BE2C (cell line): ENCODE measurements around the gene THSD8.
A peak's percentile ranks its signal among the peaks of the same experiment; 100 is the strongest.

Source experiments
- DNase-seq: peaks from one replicate; pipeline ENCODE4 v3.0.0-alpha.2; 2020
- H3K27me3 ChIP-seq: fragments of 250-450 bp; sonication (Bioruptor Pico); 2 replicates; pipeline ENCODE4 v1.5.1; 2020; ENCODE audit warnings: mild to moderate bottlenecking
- H3K36me3 ChIP-seq: fragments of 250-450 bp; sonication (Bioruptor Pico); 2 replicates; pipeline ENCODE4 v1.5.1; 2020; ENCODE audit warnings: mild to moderate bottlenecking
- H3K4me1 ChIP-seq: fragments of 250-450 bp; sonication (Bioruptor Pico); 2 replicates; pipeline ENCODE4 v1.5.1; 2020
- H3K4me3 ChIP-seq: 2 replicates; pipeline ENCODE4 v1.5.1; 2011; ENCODE audit warnings: low read depth, low read length
- H3K9me3 ChIP-seq: fragments of 250-450 bp; sonication (Bioruptor Pico); 2 replicates; pipeline ENCODE4 v1.5.1; 2020
- TF ChIP-seq, protein P1 (sequence below): IDR thresholded peaks from 2 replicates; pipeline ENCODE4 v1.5.1; 2012; ENCODE audit warnings: mild to moderate bottlenecking, low read depth, low read length

The THSD8 gene

DNA sequence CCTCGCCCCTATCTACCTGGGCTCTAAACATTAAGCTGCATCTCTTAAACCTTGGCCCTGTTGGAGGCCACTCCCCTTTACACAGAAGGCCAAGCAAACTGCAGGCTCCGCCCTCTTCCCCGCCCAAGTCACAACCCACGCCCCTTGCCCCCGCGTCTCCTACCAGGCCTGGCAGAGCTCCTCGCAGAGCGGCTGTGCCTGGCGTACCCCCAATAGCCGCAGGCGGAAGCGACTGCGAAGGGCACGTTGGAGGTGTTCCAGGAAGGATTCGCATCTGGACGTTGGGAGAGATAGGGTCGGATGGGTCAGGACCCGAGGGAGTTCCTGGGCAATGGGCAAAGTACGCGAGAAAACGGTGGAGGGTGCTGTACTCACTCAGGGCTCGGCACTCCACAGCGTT, 26.6 kb downstream of the THSD8 start:
- no peaks in the 10 kb centered on the region for H3K27me3 ChIP-seq
- DNase-seq: peak; percentile 95
- peaks cover 11% of the 10 kb centered on the region for H3K4me1 ChIP-seq
- TF ChIP-seq, protein P1, sequence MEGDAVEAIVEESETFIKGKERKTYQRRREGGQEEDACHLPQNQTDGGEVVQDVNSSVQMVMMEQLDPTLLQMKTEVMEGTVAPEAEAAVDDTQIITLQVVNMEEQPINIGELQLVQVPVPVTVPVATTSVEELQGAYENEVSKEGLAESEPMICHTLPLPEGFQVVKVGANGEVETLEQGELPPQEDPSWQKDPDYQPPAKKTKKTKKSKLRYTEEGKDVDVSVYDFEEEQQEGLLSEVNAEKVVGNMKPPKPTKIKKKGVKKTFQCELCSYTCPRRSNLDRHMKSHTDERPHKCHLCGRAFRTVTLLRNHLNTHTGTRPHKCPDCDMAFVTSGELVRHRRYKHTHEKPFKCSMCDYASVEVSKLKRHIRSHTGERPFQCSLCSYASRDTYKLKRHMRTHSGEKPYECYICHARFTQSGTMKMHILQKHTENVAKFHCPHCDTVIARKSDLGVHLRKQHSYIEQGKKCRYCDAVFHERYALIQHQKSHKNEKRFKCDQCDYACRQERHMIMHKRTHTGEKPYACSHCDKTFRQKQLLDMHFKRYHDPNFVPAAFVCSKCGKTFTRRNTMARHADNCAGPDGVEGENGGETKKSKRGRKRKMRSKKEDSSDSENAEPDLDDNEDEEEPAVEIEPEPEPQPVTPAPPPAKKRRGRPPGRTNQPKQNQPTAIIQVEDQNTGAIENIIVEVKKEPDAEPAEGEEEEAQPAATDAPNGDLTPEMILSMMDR: no peak
- no peaks in the 10 kb centered on the region for H3K36me3 ChIP-seq
- H3K4me3 ChIP-seq: peak overlapping the region; percentile 43
- H3K9me3 ChIP-seq: no peaks in the 10 kb centered on the region

GRCh38 chr19:12833418-12833737, 31.5 kb downstream of the THSD8 start:
- Histone ChIP-seq H3K36me3 (no peaks in the 10 kb centered on the region), H3K4me3 (peak overlapping the region; percentile 49), H3K27me3 (no peaks in the 10 kb centered on the region), H3K9me3 (no peaks in the 10 kb centered on the region), H3K4me1 (peaks cover 11% of the 10 kb centered on the region)
- TF ChIP-seq, protein P1: no peak
- no peak for DNase-seq

- H3K36me3 ChIP-seq: no peaks in the 10 kb centered on the region
- TF ChIP-seq, protein P1: no peak
- peak overlapping the region; percentile 67 for H3K4me3 ChIP-seq
- peaks cover 8% of the 10 kb centered on the region for H3K4me1 ChIP-seq
- no peaks in the 10 kb centered on the region for H3K9me3 ChIP-seq
- peak; percentile 76 for DNase-seq
- no peaks in the 10 kb centered on the region for H3K27me3 ChIP-seq
These were observed 32.1 kb downstream of the THSD8 start for GRCh38 chr19:12833738-12834565.

DNA sequence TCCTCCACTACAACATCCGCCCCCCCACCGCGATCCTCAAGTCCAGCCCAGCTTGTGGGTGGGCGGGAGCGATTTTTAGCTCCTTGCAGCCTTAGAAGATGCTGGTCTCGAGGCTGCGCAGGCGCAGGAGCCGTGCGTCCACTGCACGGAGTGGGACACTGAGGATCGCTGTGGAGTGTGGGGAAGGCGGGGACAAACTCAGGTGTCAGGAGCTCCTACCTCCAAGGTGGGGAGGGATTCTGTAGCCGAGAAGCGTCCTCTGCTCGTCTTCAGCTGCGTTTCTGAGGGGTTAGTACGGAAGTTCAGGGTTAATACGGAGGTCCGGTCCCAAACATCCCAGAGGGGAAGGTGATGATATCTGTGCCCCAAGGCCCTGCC, 32.7 kb downstream of the THSD8 start, which contains the start of gene RTBDN:
TSS of gene RTBDN (minus strand) at position 14 of the 378 bp plus-strand sequence. CDS start 4,600 bp downstream, outside the sequence.
- Histone ChIP-seq H3K36me3 (no peaks in the 10 kb centered on the region), H3K27me3 (no peaks in the 10 kb centered on the region), H3K4me3 (peak within 1 kb of the TSS; percentile 67), H3K4me1 (peaks cover 8% of the 10 kb centered on the region), H3K9me3 (no peaks in the 10 kb centered on the region)
- DNase-seq: no peak
- TF ChIP-seq, protein P1: no peak

GRCh38 chr19:12834976-12835757, 33.3 kb downstream of the THSD8 start:
- Histone ChIP-seq H3K4me1 (peaks cover 11% of the 10 kb centered on the region), H3K36me3 (no peaks in the 10 kb centered on the region), H3K4me3 (peak overlapping the region; percentile 39), H3K27me3 (no peaks in the 10 kb centered on the region), H3K9me3 (no peaks in the 10 kb centered on the region)
- DNase-seq: peak; percentile 72
- TF ChIP-seq, protein P1: no peak

DNA sequence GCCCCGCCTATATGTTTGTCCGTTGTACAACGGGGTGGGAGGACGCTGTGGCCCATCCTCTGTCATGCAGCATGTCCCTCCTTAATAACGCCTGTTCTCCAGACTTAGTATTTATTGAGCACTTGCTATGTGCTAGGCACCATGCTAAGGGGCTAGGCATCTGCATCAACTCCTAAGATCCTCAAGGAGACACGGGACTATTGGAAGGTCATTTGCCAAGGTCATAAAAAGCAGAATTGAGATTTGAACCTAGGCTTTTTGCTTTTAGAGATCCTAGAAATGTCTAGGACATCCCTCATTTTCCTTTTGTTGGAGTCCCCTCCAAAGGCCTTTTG, 34.6 kb downstream of the THSD8 start:
- H3K4me3 ChIP-seq: no peak overlapping the region
- DNase-seq: no peak
- no peaks in the 10 kb centered on the region for H3K27me3 ChIP-seq
- TF ChIP-seq, protein P1: no peak
- H3K36me3 ChIP-seq: no peaks in the 10 kb centered on the region
- H3K4me1 ChIP-seq: peaks cover 14% of the 10 kb centered on the region
- no peaks in the 10 kb centered on the region for H3K9me3 ChIP-seq
